Keratinocyte (primary cell): ENCODE results near the gene ACTR2. TPM values are rescaled to one million over a fixed set of nuclear protein-coding genes. Genes with fewer than 3 reads are reported as not detected.

Experiments used
- DNase-seq: peaks from one replicate; pipeline ENCODE4 v3.0.0-alpha.2; 2011; ENCODE audit warnings: low read depth, missing footprints, low spot score
- FAIRE-seq: peaks from 2 replicates; lab custom pipeline; 2011; peaks lifted over from hg19 to GRCh38; lab: Jason Lieb, UNC
- H2AFZ ChIP-seq: 2 replicates; pipeline ENCODE4 v1.6.0; 2012; ENCODE audit warnings: low read length, control low read depth, inconsistent platforms; ENCODE audit not compliant: control insufficient read depth
- H3K27ac ChIP-seq: 2 replicates; pipeline ENCODE4 v1.5.1; 2011; ENCODE audit warnings: low read length; ENCODE audit not compliant: control insufficient read depth, insufficient read depth
- H3K27me3 ChIP-seq: 3 replicates; pipeline ENCODE4 v1.6.0; 2011; ENCODE audit warnings: low read length; ENCODE audit not compliant: control insufficient read depth, insufficient read depth; ENCODE audit errors: extremely low read depth
- H3K36me3 ChIP-seq, 2 experiments: 2 replicates in 1 of 2; 3 replicates in 1 of 2; pipeline ENCODE4 v1.5.1; 2011; ENCODE audit warnings: low read length in 2 of 2, mild to moderate bottlenecking in 1 of 2; ENCODE audit not compliant: control insufficient read depth in 2 of 2, insufficient read depth in 2 of 2; ENCODE audit errors: extremely low read depth in 1 of 2
- H3K4me1 ChIP-seq: 3 replicates; pipeline ENCODE4 v1.5.1; 2011; ENCODE audit warnings: low read length; ENCODE audit not compliant: control insufficient read depth, insufficient read depth; ENCODE audit errors: extremely low read depth
- H3K4me2 ChIP-seq: 3 replicates; pipeline ENCODE4 v1.6.0; 2011; ENCODE audit warnings: low read depth, low read length; ENCODE audit not compliant: control insufficient read depth, insufficient read depth; ENCODE audit errors: extremely low read depth
- H3K4me3 ChIP-seq, 3 experiments: fragments of 200-600 bp in 1 of 3; sonication (generic) in 1 of 3; 2 replicates in 2 of 3; 3 replicates in 1 of 3; pipeline ENCODE4 v1.5.1; 2011 to 2016; ENCODE audit warnings: low read length in 3 of 3, mild to moderate bottlenecking in 3 of 3, control low read depth in 2 of 3, inconsistent platforms in 1 of 3, low read depth in 1 of 3, mixed read lengths in 1 of 3, mixed run types in 1 of 3, moderate library complexity in 1 of 3; ENCODE audit not compliant: control insufficient read depth in 2 of 3, insufficient read depth in 2 of 3; ENCODE audit errors: extremely low read depth in 1 of 3
- H3K79me2 ChIP-seq: 2 replicates; pipeline ENCODE4 v1.6.0; 2012; ENCODE audit warnings: low read length; ENCODE audit not compliant: control insufficient read depth, insufficient read depth
- H3K9ac ChIP-seq: 3 replicates; pipeline ENCODE4 v1.6.0; 2011; ENCODE audit warnings: low read length; ENCODE audit not compliant: control insufficient read depth, insufficient read depth; ENCODE audit errors: extremely low read depth
- H3K9me1 ChIP-seq: 3 replicates; pipeline ENCODE4 v1.6.0; 2011; ENCODE audit warnings: low read length; ENCODE audit not compliant: control insufficient read depth, insufficient read depth; ENCODE audit errors: extremely low read depth
- H3K9me3 ChIP-seq: 2 replicates; pipeline ENCODE4 v1.5.1; 2012; ENCODE audit warnings: low read depth, low read length; ENCODE audit not compliant: control insufficient read depth
- H4K20me1 ChIP-seq: 3 replicates; pipeline ENCODE4 v1.6.0; 2011; ENCODE audit warnings: low read length; ENCODE audit not compliant: control insufficient read depth, insufficient read depth; ENCODE audit errors: extremely low read depth
- EZH2 ChIP-seq: IDR thresholded peaks from one replicate; pipeline ENCODE4 v1.6.1; 2012; ENCODE audit warnings: inconsistent platforms, mild to moderate bottlenecking, low read length, moderate library complexity
- dilution Hi-C: fragments of 300-500 bp; cut with MboI; formaldehyde crosslinking; loops from one replicate; pipeline ENCODE4 v1.7.0; 2020; ENCODE audit warnings: low sequenced_read_pairs; ENCODE audit not compliant: extremely low pct_ligation_motif_present
- polyA plus RNA-seq, 5 experiments: library from polyadenylated mRNA; depleted of rRNA in 3 of 5; stranded (reverse) in 3 of 5; stranded (forward) in 1 of 5; unstranded in 1 of 5; fragments of >200 nt; gene quantifications; 1 replicate in 1 of 5; 2 replicates in 3 of 5; 3 replicates in 1 of 5; pipeline versions ENCODE4 v1.2.1 to v1.2.3, GENCODE V29; 2011 to 2012; ENCODE audit warnings: missing spikeins in 2 of 5, low read depth in 1 of 5, low replicate concordance in 1 of 5
- TF ChIP-seq, protein P1 (sequence below), 3 experiments: IDR thresholded peaks in 1 of 3; conservative IDR thresholded peaks in 1 of 3; optimal IDR thresholded peaks in 1 of 3; 2 replicates in 2 of 3; 3 replicates in 1 of 3; pipeline versions ENCODE3 to v1.5.1; 2011; ENCODE audit warnings: low read length in 3 of 3, mild to moderate bottlenecking in 3 of 3, moderate library complexity in 2 of 3, control low read depth in 1 of 3, inconsistent platforms in 1 of 3; ENCODE audit not compliant: insufficient read depth in 2 of 3; ENCODE audit errors: extremely low read depth in 1 of 3

The ACTR2 gene
- polyA plus RNA-seq, 1 donor (not counting 4 experiments of a cell fraction or from before 2014, with no cell fraction given), result 257 TPM

DNA sequence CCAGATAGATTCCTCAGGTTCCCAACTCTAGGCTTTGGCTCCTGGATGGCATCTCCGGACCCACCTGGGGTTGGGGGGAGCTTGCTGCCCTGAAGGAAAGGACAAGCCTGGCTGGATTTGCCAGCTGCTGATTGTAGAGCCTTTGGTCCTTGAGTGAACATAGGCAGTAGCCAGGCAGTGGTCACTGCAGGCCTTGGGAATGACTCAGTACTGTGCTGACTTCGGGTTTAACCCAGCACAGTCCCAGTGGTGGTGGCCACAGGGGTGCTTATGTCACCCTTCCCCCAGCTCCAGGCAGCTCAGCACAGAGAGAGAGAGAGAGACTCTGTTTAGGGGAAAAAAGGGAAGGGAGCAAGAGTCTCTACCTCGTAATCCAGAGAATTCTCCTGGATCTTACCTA is 27.7 kb upstream of the ACTR2 start:
- Histone ChIP-seq H3K27ac (no peak overlapping the region), H4K20me1 (no peaks in the 10 kb centered on the region), H3K9me3 (no peaks in the 10 kb centered on the region), H3K79me2 (no peaks in the 10 kb centered on the region), H3K4me2 (no peak overlapping the region), H3K4me3 (no peak overlapping the region), H3K27me3 (no peaks in the 10 kb centered on the region), H3K4me1 (no peaks in the 10 kb centered on the region), H3K36me3 (no peaks in the 10 kb centered on the region), H2AFZ (no peak overlapping the region), H3K9ac (no peak overlapping the region), H3K9me1 (no peaks in the 10 kb centered on the region)
- TF ChIP-seq, protein P1, sequence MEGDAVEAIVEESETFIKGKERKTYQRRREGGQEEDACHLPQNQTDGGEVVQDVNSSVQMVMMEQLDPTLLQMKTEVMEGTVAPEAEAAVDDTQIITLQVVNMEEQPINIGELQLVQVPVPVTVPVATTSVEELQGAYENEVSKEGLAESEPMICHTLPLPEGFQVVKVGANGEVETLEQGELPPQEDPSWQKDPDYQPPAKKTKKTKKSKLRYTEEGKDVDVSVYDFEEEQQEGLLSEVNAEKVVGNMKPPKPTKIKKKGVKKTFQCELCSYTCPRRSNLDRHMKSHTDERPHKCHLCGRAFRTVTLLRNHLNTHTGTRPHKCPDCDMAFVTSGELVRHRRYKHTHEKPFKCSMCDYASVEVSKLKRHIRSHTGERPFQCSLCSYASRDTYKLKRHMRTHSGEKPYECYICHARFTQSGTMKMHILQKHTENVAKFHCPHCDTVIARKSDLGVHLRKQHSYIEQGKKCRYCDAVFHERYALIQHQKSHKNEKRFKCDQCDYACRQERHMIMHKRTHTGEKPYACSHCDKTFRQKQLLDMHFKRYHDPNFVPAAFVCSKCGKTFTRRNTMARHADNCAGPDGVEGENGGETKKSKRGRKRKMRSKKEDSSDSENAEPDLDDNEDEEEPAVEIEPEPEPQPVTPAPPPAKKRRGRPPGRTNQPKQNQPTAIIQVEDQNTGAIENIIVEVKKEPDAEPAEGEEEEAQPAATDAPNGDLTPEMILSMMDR (optimal IDR thresholded peaks at IDR 0.05 in 1 of 3, IDR thresholded peaks at IDR 0.05 in 1 of 3, conservative IDR thresholded peaks at IDR 0.05 in 1 of 3; ENCODE audit: extremely low read depth in 1 of 3, insufficient read depth in 2 of 3, low read length in 3 of 3), result no peak
- no peak for DNase-seq
- dilution Hi-C loops, result no loop called here
- FAIRE-seq, result no peak

DNA sequence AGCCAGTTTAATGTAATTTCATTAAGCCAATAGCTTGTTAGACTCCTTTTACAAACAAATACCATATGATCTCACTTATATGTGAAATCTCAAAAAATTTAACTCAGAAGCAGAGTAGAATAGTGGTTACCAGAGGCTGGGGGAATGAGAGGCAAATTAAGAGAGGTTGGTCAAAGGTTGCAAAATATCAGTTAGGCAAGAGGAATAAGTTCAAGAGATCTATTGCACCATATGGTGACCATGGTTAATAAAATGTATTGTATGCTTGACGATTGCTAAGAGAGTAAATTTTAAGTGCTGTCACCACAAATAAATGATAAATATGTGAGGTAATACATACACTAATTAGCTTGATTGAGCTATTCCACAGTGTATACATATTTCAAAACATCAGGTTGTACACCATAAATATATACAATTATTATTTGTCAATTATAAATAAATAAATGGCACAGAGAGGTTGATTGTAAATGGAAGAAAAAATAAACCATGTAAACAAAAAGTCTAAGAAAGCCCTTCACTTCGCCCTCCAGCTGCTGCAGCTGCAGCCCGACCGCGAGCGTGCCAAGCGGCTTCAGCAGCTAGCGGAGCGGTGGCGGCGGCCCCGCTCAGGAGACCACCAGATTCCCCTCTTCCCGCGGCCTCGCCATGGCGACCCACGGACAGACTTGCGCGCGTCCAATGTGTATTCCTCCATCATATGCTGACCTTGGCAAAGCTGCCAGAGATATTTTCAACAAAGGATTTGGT is 23.0 kb upstream of the ACTR2 start:
- Histone ChIP-seq H3K4me2 (no peak overlapping the region), H3K9me3 (no peaks in the 10 kb centered on the region), H3K9me1 (no peaks in the 10 kb centered on the region), H4K20me1 (no peaks in the 10 kb centered on the region), H3K4me3 (no peak overlapping the region), H3K4me1 (no peaks in the 10 kb centered on the region), H3K9ac (peak overlapping the region; percentile 54), H2AFZ (no peak overlapping the region), H3K27ac (no peak overlapping the region), H3K36me3 (no peaks in the 10 kb centered on the region), H3K27me3 (no peaks in the 10 kb centered on the region), H3K79me2 (no peaks in the 10 kb centered on the region)
- no peak for TF ChIP-seq EZH2
- TF ChIP-seq, protein P1 (optimal IDR thresholded peaks at IDR 0.05 in 1 of 3, IDR thresholded peaks at IDR 0.05 in 1 of 3, conservative IDR thresholded peaks at IDR 0.05 in 1 of 3; ENCODE audit: extremely low read depth in 1 of 3, insufficient read depth in 2 of 3, low read length in 3 of 3), result no peak
- FAIRE-seq, result no peak
- dilution Hi-C loops, result no loop called here
- no peak for DNase-seq
